GM12874 (cell line): Measurements from ENCODE around the gene LMO1.

Source experiments
- TF ChIP-seq, protein P1 (sequence below): IDR thresholded peaks from 2 replicates; pipeline ENCODE4 v1.5.1; 2011; ENCODE audit warnings: low read depth, mild to moderate bottlenecking, control low read depth, low read length, moderate library complexity; ENCODE audit not compliant: insufficient read depth

Gene LMO1

DNA sequence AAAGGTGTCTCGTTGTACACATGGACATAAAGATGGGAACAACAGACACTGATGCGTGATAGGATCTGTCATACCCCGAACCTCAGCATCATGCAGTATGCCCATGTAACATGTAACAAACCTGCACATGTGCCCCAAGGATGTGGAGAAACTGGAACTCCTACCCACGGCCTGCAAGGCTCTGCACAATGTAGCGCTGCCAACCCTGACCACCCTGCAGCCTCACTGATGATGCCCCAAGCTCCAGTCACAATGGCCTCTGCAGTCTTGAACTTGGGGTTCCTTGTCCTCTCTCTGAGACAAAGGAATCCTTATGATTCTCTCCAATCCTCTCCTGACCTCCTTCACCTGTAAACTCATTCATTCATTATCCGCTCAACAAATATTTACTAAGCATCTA lies 14.2 kb downstream of the LMO1 start:
- TF ChIP-seq, protein P1, sequence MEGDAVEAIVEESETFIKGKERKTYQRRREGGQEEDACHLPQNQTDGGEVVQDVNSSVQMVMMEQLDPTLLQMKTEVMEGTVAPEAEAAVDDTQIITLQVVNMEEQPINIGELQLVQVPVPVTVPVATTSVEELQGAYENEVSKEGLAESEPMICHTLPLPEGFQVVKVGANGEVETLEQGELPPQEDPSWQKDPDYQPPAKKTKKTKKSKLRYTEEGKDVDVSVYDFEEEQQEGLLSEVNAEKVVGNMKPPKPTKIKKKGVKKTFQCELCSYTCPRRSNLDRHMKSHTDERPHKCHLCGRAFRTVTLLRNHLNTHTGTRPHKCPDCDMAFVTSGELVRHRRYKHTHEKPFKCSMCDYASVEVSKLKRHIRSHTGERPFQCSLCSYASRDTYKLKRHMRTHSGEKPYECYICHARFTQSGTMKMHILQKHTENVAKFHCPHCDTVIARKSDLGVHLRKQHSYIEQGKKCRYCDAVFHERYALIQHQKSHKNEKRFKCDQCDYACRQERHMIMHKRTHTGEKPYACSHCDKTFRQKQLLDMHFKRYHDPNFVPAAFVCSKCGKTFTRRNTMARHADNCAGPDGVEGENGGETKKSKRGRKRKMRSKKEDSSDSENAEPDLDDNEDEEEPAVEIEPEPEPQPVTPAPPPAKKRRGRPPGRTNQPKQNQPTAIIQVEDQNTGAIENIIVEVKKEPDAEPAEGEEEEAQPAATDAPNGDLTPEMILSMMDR, result no peak

DNA sequence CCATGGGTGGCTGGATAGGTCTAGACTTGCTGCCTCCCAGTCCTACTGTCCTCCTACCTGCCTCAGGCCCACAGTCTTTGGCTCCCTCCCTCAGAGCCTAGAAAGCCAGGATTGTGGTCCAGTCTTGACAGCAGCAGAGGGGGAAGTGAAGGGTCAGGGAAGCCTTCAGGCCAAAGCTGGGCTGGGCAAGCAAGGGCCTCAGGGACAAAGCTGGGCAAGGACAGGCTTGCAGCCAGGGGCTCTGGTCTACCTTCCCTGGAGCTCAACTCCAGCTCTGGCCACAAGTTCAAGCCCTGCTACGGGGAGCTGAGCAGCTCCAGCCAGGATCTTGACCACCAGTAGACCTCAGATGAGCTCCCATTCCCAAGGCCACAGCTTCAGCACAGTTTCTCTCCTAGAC lies 14.9 kb downstream of the LMO1 start:
- TF ChIP-seq, protein P1, result no peak

GRCh38 chr11:8247312-8247711 lies 16.4 kb downstream of the LMO1 start:
- TF ChIP-seq, protein P1, result peak; percentile 72

DNA sequence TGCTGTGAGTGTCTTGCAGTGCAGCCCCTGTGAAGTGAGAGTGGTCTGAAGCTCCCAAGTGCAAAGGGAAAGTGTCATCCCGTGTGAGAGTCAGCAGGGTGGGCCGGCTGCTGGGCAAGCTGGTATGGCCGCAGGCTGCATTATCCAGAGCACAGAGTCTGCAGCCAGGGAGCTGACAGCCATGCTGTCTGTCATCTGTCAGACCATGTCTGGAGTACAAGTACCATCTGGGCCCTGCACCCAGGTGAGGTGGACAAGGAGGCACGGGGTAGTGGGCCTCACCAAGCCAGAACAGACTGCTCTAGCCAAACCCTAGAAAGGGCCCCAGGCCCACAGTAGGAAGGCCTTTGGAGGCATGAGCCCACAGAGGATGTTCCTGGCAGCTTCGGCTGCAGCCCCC lies 20.2 kb downstream of the LMO1 start:
- TF ChIP-seq, protein P1, result no peak

- TF ChIP-seq, protein P1, result no peak
Observed at GRCh38 chr11:8242499-8243280, 21.0 kb downstream of the LMO1 start.

DNA sequence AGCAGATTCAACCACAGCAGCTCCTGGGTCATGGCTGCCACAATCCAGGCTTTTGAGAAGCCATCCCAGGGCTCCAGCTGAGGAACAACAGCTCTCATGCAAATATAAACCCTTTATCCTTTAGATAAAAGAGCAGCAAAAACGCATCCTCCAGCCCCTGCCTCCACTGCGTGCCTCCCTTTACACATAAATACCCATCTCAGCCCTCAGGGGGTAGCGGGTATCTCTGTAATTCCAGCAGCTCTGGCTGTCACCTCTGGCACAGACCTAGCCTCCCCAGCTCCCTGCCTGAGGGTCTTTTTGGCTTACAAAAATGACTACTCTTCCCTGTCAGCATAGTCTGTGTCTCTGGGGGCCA lies 21.6 kb downstream of the LMO1 start:
- TF ChIP-seq, protein P1, result no peak

DNA sequence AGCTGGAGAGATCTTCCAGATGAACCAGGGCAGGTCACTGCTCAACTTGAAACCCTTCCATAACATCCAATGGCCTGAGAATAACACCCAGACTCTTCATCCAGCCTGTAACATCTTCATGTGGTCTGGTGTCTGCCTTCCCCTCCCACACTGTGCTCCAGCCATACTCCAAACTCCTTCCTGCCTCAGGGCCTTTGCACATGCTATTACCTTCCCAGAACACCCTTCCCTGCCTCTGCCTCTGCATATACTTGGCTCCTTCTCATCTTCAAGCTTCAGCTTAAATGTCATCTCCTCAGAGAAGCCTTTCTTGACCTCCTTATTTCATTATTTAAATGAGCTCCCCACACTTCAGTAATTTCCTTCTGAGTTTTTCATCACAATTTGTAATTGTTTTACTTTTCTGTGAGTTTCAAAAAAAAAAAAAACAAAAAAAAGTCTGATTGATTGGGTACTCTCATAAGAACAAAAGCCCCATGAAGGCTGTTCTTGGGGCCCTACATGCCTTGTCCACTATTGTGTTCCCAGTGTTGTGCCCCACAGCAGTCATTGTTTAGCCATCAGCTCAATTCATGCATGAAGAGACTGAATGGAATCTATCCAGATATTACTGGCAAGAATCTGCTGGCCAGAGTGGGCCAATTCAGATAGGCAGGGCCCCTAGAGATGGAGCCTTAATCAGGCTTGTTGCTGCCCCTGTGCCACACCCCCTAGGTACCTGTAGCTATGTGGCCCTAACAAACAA lies 22.1 kb downstream of the LMO1 start:
- TF ChIP-seq, protein P1, result no peak
